Fibroblast of mammary gland (primary cell): ENCODE results near the gene SNRNP48.

Source experiments
- DNase-seq: peaks from one replicate; pipeline ENCODE4 v3.0.0-alpha.2; 2010; ENCODE audit warnings: low read depth
- H3K4me3 ChIP-seq: 2 replicates; pipeline ENCODE4 v1.5.1; 2011; ENCODE audit warnings: low read depth, mild to moderate bottlenecking, low read length, moderate library complexity; ENCODE audit not compliant: control insufficient read depth
- TF ChIP-seq, protein P1 (sequence below): conservative IDR thresholded peaks from 2 replicates; pipeline ENCODE4 v1.5.1; 2011; ENCODE audit warnings: low read depth, low read length, inconsistent platforms; ENCODE audit not compliant: control insufficient read depth, insufficient read depth

Gene SNRNP48

DNA sequence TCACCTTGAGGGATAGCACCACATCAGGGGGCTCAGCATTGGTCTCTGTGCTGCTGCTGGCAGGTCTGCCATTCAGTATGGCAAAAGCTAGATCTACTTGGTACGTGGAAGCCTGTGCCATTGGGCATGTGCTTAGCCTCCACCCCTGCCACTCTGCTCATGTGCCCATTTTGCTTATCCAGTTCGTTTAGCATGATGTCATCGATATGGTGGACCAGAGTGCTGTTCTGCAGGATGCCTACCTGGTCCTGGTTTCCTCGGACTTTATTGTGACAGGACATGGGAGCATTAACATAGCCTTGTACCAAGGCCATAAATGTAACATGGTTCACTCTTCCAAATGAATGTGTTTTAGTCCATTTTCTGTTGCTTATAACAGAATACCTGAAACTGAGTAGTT, 68.5 kb downstream of the SNRNP48 start:
- DNase-seq: no peak
- H3K4me3 ChIP-seq: no peak overlapping the region
- TF ChIP-seq, protein P1, sequence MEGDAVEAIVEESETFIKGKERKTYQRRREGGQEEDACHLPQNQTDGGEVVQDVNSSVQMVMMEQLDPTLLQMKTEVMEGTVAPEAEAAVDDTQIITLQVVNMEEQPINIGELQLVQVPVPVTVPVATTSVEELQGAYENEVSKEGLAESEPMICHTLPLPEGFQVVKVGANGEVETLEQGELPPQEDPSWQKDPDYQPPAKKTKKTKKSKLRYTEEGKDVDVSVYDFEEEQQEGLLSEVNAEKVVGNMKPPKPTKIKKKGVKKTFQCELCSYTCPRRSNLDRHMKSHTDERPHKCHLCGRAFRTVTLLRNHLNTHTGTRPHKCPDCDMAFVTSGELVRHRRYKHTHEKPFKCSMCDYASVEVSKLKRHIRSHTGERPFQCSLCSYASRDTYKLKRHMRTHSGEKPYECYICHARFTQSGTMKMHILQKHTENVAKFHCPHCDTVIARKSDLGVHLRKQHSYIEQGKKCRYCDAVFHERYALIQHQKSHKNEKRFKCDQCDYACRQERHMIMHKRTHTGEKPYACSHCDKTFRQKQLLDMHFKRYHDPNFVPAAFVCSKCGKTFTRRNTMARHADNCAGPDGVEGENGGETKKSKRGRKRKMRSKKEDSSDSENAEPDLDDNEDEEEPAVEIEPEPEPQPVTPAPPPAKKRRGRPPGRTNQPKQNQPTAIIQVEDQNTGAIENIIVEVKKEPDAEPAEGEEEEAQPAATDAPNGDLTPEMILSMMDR: no peak

DNA sequence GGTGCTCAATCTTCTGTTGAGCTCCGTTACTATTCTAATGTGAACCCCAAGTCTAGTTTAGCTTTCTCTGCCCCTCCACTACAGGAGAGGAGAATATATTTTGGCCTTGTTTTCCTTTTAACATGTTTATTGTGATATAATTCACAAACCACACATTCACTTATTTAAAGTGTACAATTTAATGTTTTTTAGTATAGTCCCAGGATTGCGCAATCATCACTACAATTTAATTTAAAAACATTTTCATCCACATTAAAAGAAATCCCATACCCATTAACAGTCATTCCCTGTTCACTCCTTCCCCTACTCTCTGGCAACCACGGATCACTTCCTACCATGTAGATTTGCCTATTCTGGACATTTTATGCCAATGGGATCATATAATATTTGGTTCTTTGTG, 71.4 kb downstream of the SNRNP48 start:
- no peak overlapping the region for H3K4me3 ChIP-seq
- TF ChIP-seq, protein P1: no peak
- DNase-seq: no peak
